Endothelial cell of umbilical vein (primary cell): ENCODE data around the gene PI3. TPM values are rescaled to one million over a fixed set of nuclear protein-coding genes. Genes with fewer than 3 reads are reported as not detected.

Experiments
- BruUV-seq: library from RNA; stranded (reverse); fragments of 400-500 nt; replicated peaks from 2 replicates; lab custom pipeline; 2021; lab: Mats Ljungman, UMichigan
- CTCF ChIA-PET: fragments of 300-600, 350-600 bp; sonication (Branson Sonifier 250); formaldehyde crosslinking; loops from one replicate; lab custom pipeline; 2021; ENCODE audit warnings: antibody characterized with exemption, inconsistent platforms; lab: Charles Lee
- POLR2A ChIA-PET: fragments of 300-600, 350-600 bp; sonication (Branson Sonifier 250); formaldehyde crosslinking; loops from one replicate; lab custom pipeline; 2021; ENCODE audit warnings: antibody characterized with exemption, inconsistent platforms; lab: Charles Lee
- DNase-seq: peaks from one replicate; pipeline ENCODE4 v3.0.0-alpha.2; 2011; ENCODE audit warnings: low read depth, low spot score
- FAIRE-seq: peaks from 2 replicates; lab custom pipeline; 2011; peaks lifted over from hg19 to GRCh38; lab: Jason Lieb, UNC
- H2AFZ ChIP-seq: 2 replicates; pipeline ENCODE4 v1.6.0; 2012; ENCODE audit warnings: low read depth, low read length, control low read depth, inconsistent platforms
- H3K27ac ChIP-seq: 2 replicates; pipeline ENCODE4 v1.5.1; 2011; ENCODE audit warnings: low read depth, mild to moderate bottlenecking, control low read depth, low read length, moderate library complexity; ENCODE audit not compliant: insufficient read depth
- H3K27me3 ChIP-seq, 2 experiments: 2 replicates each; pipeline versions ENCODE4 v1.6.0 to v1.6.1; 2011; ENCODE audit warnings: low read length in 2 of 2, mixed read lengths in 1 of 2; ENCODE audit not compliant: control insufficient read depth in 2 of 2, insufficient read depth in 2 of 2
- H3K36me3 ChIP-seq, 2 experiments: 2 replicates in 1 of 2; 3 replicates in 1 of 2; pipeline ENCODE4 v1.5.1; 2011; ENCODE audit warnings: low read length in 2 of 2, mild to moderate bottlenecking in 1 of 2, moderate library complexity in 1 of 2; ENCODE audit not compliant: control insufficient read depth in 2 of 2, insufficient read depth in 2 of 2; ENCODE audit errors: extremely low read depth in 1 of 2
- H3K4me1 ChIP-seq: 3 replicates; pipeline ENCODE4 v1.5.1; 2011; ENCODE audit warnings: mild to moderate bottlenecking, low read length; ENCODE audit not compliant: control insufficient read depth, insufficient read depth; ENCODE audit errors: extremely low read depth
- H3K4me2 ChIP-seq: 2 replicates; pipeline ENCODE4 v1.6.1; 2011; ENCODE audit warnings: low read length, control low read depth, mixed read lengths; ENCODE audit not compliant: insufficient read depth
- H3K4me3 ChIP-seq, 3 experiments: fragments of 200-600 bp in 1 of 3; sonication (generic), shearing (Covaris generic) in 1 of 3; replicated peaks in 1 of 3; 2 replicates each; pipeline ENCODE4 v1.5.1; 2011 to 2016; ENCODE audit warnings: control low read depth in 3 of 3, low read length in 3 of 3, mild to moderate bottlenecking in 2 of 3, inconsistent platforms in 1 of 3, low read depth in 1 of 3, moderate library complexity in 1 of 3; ENCODE audit not compliant: insufficient read depth in 1 of 3
- H3K79me2 ChIP-seq: 2 replicates; pipeline ENCODE4 v1.6.0; 2012; ENCODE audit warnings: low read length, inconsistent platforms; ENCODE audit not compliant: control insufficient read depth, insufficient read depth
- H3K9ac ChIP-seq: replicated peaks from 2 replicates; pipeline ENCODE3; 2011; ENCODE audit warnings: low read length, control low read depth; ENCODE audit not compliant: insufficient read depth; ENCODE audit errors: extremely low read depth
- H3K9me1 ChIP-seq: replicated peaks from 3 replicates; pipeline ENCODE4 v1.6.0; 2011; ENCODE audit warnings: mild to moderate bottlenecking, low read length; ENCODE audit not compliant: control insufficient read depth, insufficient read depth; ENCODE audit errors: extremely low read depth
- H3K9me3 ChIP-seq: replicated peaks from 2 replicates; pipeline ENCODE4 v1.5.1; 2012; ENCODE audit warnings: low read length, inconsistent platforms; ENCODE audit not compliant: control insufficient read depth, insufficient read depth
- H4K20me1 ChIP-seq: replicated peaks from 2 replicates; pipeline ENCODE3; 2011; ENCODE audit warnings: mild to moderate bottlenecking, low read length; ENCODE audit not compliant: control insufficient read depth, insufficient read depth; ENCODE audit errors: extremely low read depth
- CTCF ChIP-seq, 2 donors: IDR thresholded peaks; 1 replicate in 1 of 2; 2 replicates in 1 of 2; pipeline ENCODE4 v1.5.1; 2011; ENCODE audit warnings: low read length in 2 of 2, mild to moderate bottlenecking in 2 of 2, moderate library complexity in 2 of 2, control low read depth in 1 of 2, inconsistent platforms in 1 of 2, low read depth in 1 of 2; ENCODE audit not compliant: insufficient read depth in 1 of 2; ENCODE audit errors: extremely low read depth in 1 of 2
- EZH2 ChIP-seq: IDR thresholded peaks from 2 replicates; pipeline ENCODE4 v1.6.1; 2012; ENCODE audit warnings: borderline replicate concordance, low read depth, mild to moderate bottlenecking, moderate library complexity, low read length, inconsistent platforms; ENCODE audit not compliant: severe bottlenecking
- FOS ChIP-seq: IDR thresholded peaks from 2 replicates; pipeline ENCODE4 v1.6.1; 2011; ENCODE audit warnings: mild to moderate bottlenecking, low read length, moderate library complexity, borderline replicate concordance; ENCODE audit not compliant: insufficient read depth
- GATA2 ChIP-seq: IDR thresholded peaks from 2 replicates; pipeline ENCODE4 v1.7.0; 2011; ENCODE audit warnings: low read depth, mild to moderate bottlenecking, moderate library complexity, mixed read lengths, low read length; ENCODE audit not compliant: insufficient read length, insufficient read depth
- JUN ChIP-seq: IDR thresholded peaks from 2 replicates; pipeline ENCODE4 v1.6.1; 2011; ENCODE audit warnings: borderline replicate concordance, low read depth; ENCODE audit not compliant: insufficient read length, insufficient read depth
- MAX ChIP-seq: IDR thresholded peaks from 2 replicates; pipeline ENCODE4 v1.6.1; 2011; ENCODE audit not compliant: insufficient read depth, insufficient read length
- MYC ChIP-seq: IDR thresholded peaks from one replicate; pipeline ENCODE4 v1.6.1; 2011; ENCODE audit warnings: mild to moderate bottlenecking, low read depth, low read length
- POLR2A ChIP-seq: IDR thresholded peaks from 2 replicates; pipeline ENCODE4 v1.6.1; 2012; ENCODE audit warnings: low read depth, mild to moderate bottlenecking, control low read depth, low read length
- POLR2AphosphoS5 ChIP-seq: IDR thresholded peaks from 2 replicates; pipeline ENCODE4 v1.6.1; 2012; ENCODE audit warnings: low read depth, mild to moderate bottlenecking, control low read depth, low read length, moderate library complexity; ENCODE audit not compliant: insufficient read depth
- dilution Hi-C: fragments of 300-500 bp; cut with MboI; formaldehyde crosslinking; loops from one replicate; pipeline ENCODE4 v1.15.0; 2019; ENCODE audit warnings: low sequenced_read_pairs; ENCODE audit not compliant: extremely low pct_ligation_motif_present
- intact Hi-C: fragments of 100-400 bp; cut with micrococcal nuclease; formaldehyde crosslinking; loops from one replicate; pipeline ENCODE4 v1.10.0; 2022
- polyA plus RNA-seq, 4 experiments: library from polyadenylated mRNA; depleted of rRNA in 3 of 4; stranded (reverse) in 3 of 4; unstranded in 1 of 4; fragments of >200 nt; gene quantifications; 2 replicates each; pipeline versions ENCODE4 v1.2.1 to v1.2.3, GENCODE V29; 2011 to 2012; ENCODE audit warnings: missing spikeins in 1 of 4
- total RNA-seq: library from RNA; stranded (reverse); gene quantifications from 2 replicates; pipeline ENCODE4 v1.2.3, GENCODE V29; 2021

PI3 gene
- total and polyA plus RNA-seq, 2 donors (not counting 3 experiments of a cell fraction or from before 2014, with no cell fraction given) = not detected

GRCh38 chr20:45179166-45179565 lies 4.5 kb downstream of the PI3 start:
- no peaks in the 10 kb centered on the region for H3K9me1 ChIP-seq
- DNase-seq (no peak), FAIRE-seq (no peak)
- H3K4me3 ChIP-seq = no peak overlapping the region
- BruUV-seq = no TSS peak
- H3K79me2 ChIP-seq = no peaks in the 10 kb centered on the region
- no peak overlapping the region for H3K27ac ChIP-seq
- CTCF ChIA-PET = no interaction called here
- no peak overlapping the region for H3K9ac ChIP-seq
- H2AFZ ChIP-seq = no peak overlapping the region
- intact Hi-C loops (no loop called here), dilution Hi-C loops (no loop called here)
- H3K4me2 ChIP-seq = no peak overlapping the region
- H3K36me3 ChIP-seq = no peaks in the 10 kb centered on the region
- no peak for TF ChIP-seq GATA2
- POLR2A ChIA-PET = no interaction called here
- no peaks in the 10 kb centered on the region for H3K4me1 ChIP-seq
- peaks cover 2 to 3% of the 10 kb centered on the region in 2 experiments for H3K27me3 ChIP-seq
- no peaks in the 10 kb centered on the region for H3K9me3 ChIP-seq
- no peaks in the 10 kb centered on the region for H4K20me1 ChIP-seq

- Histone ChIP-seq H3K9me1 (no peaks in the 10 kb centered on the region), H3K4me2 (no peak overlapping the region), H3K4me1 (no peaks in the 10 kb centered on the region), H3K79me2 (no peaks in the 10 kb centered on the region), H3K9me3 (no peaks in the 10 kb centered on the region), H2AFZ (no peak overlapping the region), H4K20me1 (no peaks in the 10 kb centered on the region), H3K4me3 (no peak overlapping the region), H3K9ac (no peak overlapping the region), H3K36me3 (no peaks in the 10 kb centered on the region), H3K27ac (no peak overlapping the region), H3K27me3 (peaks cover 0 to 2% of the 10 kb centered on the region in 2 experiments)
- CTCF ChIA-PET = interaction anchor here (0.7 kb wide), 1 partner anchor 11 kb away, joined by 3 read pairs; no protein-coding TSS in a partner anchor
- no peak for DNase-seq
- POLR2A ChIA-PET = no interaction called here
- BruUV-seq = no TSS peak
- TF ChIP-seq FOS = no peak
- TF ChIP-seq MAX = no peak
- TF ChIP-seq POLR2AphosphoS5 = no peak
- no peak for TF ChIP-seq CTCF (IDR thresholded peaks at IDR 0.05; ENCODE audit: extremely low read depth in 1 of 2, insufficient read depth in 1 of 2, low read depth in 1 of 2, low read length in 2 of 2)
- TF ChIP-seq POLR2A = no peak
- TF ChIP-seq JUN = no peak
- no peak for TF ChIP-seq MYC
- no peak for TF ChIP-seq GATA2
- no peak for TF ChIP-seq EZH2
- dilution Hi-C loops (no loop called here), intact Hi-C loops (no loop called here)
- FAIRE-seq = no peak
These were observed 6.9 kb downstream of the PI3 start for GRCh38 chr20:45181639-45182038.
